ENCODE data around the gene RAB4A.
A peak's percentile ranks its signal among the peaks of the same experiment; 100 is the strongest.

RAB4A gene

GRCh38 chr1:229243638-229244037, 27.3 kb upstream of the RAB4A start:
- DNase-seq (ENCODE audit: low read depth in 2 of 3, low spot score in 1 of 3) = no peak

DNA sequence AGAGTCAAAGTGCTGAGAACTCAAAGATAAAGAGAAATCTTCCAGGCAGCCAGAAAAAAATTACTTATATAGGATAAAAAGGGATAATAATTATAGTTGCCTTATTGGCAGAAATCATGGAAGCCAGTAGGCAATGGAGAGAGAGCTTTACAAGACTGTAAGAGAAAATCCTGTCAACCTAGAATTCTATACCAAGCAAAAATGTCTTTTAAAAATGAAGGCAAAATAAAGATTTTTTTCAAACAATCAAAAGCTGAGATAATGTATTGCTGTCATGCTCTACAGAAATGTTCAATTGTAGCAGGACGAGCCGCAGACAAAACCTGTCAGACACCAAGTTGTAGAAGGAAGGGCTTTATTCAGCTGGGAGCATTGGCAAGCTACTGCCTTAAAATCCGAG, 26.8 kb upstream of the RAB4A start:
- DNase-seq (ENCODE audit: low read depth in 2 of 3, low spot score in 1 of 3) = no peak

DNA sequence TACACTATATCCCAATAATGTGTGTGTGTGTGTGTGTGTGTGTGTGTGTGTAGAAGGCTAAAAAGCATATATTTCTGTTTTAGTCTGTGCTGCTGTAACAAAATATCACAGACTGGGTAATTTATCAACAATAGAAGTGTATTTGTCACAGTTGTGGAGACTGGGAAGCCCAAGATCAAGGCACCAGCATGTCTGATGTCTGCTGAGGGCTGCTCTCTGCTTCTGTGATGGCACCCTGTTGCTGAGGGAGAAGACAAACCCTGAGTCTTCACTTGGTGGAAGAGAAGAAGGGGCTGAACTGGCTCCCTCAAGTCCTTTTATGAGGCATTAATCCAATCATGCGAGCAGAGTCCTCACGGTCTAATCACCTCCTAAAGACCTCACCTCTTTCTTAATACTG, 23.0 kb upstream of the RAB4A start:
- no peak for DNase-seq (ENCODE audit: low read depth in 2 of 3, low spot score in 1 of 3)

DNA sequence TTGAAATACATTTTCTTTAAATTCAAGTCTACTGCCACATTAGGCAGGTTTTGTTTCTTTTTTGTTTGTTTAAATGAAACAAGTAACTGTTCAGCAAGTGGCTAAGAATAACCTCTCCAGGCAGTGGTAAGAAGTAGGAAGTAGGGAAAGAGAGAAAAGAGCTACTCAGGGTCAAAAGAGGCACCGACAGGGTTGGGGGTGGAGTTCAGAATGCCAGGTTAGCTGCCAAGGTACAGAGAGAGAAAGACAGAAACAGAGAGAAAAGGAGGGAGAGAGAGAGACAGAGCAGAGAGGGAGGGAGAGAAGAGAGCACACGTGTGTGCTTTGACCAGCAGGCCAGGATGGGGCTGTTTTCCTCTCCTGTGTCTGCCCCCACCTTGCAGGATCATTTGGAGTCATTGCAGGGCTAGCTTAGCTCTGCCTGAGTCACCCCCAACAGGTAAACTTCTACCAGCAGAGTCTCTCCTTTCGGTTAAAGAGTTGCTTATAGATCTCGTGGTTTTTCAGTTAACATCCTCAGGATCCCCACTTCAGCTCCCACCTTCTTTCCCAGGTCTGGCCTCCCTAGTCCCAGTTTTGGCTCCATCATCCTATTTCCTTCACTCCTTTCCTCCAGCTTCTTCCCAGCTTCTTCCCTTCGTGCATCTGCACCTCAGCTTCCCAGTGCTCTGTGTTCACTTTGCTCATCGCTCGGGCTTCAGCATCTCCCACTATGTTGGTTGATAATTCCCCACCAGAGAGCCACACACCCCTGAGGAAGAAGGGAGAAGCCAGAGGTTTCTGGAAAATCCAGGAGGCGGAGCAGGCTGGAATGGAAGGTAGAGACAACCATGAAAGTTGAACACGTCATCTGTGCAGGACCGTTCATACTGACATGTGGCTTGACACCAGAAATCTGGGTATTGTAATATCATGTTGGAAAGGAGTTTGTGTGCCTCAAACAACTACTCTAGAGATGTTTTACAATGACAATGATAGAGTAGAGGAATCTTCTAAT, 21.8 kb upstream of the RAB4A start:
- no peak for DNase-seq (ENCODE audit: low read depth in 2 of 3, low spot score in 1 of 3)

DNA sequence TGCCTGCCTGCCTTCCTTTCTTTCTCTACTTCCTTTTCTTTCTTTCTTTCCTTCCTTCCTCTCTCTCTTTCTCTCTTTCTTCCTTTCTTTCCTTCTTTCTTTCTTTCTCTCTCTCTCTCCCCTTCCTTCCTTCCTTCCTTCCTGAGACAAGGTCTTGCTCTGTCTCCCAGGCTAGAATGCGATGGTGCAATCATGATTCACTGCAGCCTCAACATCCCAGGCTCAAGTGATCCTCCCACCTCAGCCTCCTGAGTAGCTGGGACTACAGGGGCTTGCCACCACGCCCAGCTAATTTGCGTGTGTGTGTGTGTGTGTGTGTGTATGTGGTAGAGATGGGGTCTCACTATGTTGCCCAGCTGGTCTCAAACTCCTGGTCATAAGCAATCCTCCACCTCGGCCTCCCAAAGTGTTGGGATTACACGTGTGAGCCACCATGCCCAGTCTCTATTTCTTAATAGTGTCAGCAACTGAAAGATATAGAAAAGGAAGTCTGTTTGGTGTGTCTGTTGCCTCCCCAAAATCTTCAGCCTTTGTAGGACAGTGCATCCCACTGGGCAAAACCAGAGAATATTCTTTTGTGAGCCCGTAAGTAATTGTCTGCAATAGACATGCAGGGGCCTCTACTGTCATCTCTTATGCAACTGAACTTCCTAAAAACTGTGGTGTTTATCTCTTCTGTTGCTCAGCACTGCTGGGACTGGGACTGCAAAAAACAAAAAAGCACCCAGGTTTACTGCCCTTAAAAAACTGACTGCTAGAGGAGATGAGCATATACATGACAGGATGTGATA, 20.9 kb upstream of the RAB4A start:
- DNase-seq (ENCODE audit: low read depth in 2 of 3, low spot score in 1 of 3) = no peak

- no peak for DNase-seq (ENCODE audit: low read depth in 2 of 3, low spot score in 1 of 3)
Measured at GRCh38 chr1:229251185-229251584, 19.7 kb upstream of the RAB4A start.

GRCh38 chr1:229252228-229252984, 18.5 kb upstream of the RAB4A start:
- DNase-seq (ENCODE audit: low read depth in 2 of 3, low spot score in 1 of 3) = no peak

GRCh38 chr1:229253151-229253974, 17.5 kb upstream of the RAB4A start:
- DNase-seq (ENCODE audit: low read depth in 2 of 3, low spot score in 1 of 3) = no peak

GRCh38 chr1:229254910-229255541, 15.9 kb upstream of the RAB4A start:
- no peak for DNase-seq (ENCODE audit: low read depth in 2 of 3, low spot score in 1 of 3)

- DNase-seq (ENCODE audit: low read depth in 2 of 3, low spot score in 1 of 3) = peak in 2 of 3 donors; percentile 41 to 58
Measured at GRCh38 chr1:229258031-229258756, 12.7 kb upstream of the RAB4A start.

DNA sequence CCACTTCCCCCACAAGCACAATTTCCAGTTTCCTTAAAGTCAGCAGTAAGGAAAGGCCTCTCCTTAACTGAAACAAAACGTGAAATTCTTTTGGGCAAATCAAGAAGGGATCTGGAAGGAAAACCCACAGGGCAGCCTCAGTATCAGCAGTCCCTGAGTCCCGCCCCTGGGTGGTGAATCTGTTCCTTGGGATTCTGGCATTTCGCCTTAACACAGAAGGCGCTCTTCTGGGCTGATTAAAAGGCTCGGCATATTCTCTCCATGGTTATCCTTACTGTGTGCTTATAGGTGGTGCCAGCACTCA, 12.2 kb upstream of the RAB4A start:
- DNase-seq (ENCODE audit: low read depth in 2 of 3, low spot score in 1 of 3) = no peak

DNA sequence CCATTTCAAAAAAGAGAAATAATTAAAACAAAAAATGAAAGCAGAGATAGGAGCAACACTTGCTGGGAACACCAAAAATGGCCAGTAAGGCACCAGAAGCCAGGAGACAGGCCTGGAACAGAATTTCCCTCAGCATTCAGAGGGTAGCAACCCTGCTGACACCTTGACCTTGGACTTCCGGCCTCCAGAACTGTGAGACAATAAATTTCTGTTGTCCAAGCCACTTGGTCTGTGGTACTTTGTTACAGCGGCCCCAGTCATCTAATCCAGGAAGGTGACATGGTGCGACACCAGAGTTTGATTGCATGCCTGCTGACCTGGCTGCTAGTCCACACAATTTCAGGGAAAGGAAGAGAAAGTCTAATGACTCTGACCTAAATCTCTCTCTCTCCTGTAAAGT, 10.6 kb upstream of the RAB4A start:
- no peak for DNase-seq (ENCODE audit: low read depth in 2 of 3, low spot score in 1 of 3)

DNA sequence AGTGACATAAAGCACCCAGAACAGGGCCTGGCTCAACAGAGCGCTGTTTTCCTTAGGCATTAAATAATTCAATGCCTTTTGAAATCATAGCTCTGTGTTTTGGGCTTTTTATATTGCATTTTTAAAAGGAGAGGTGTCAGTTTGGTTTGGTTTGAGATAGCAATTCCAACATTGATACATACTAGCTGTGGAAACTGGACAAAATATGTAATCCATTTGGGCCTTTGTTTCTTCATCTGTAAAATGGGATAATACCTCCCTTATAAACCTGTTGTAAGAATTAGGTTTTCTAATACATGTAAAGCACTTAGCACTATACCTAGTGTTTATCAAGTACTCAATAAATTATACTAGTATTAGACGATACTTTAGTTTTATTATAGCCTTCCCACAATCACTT, 8.7 kb upstream of the RAB4A start:
- no peak for DNase-seq (ENCODE audit: low read depth in 2 of 3, low spot score in 1 of 3)

DNA sequence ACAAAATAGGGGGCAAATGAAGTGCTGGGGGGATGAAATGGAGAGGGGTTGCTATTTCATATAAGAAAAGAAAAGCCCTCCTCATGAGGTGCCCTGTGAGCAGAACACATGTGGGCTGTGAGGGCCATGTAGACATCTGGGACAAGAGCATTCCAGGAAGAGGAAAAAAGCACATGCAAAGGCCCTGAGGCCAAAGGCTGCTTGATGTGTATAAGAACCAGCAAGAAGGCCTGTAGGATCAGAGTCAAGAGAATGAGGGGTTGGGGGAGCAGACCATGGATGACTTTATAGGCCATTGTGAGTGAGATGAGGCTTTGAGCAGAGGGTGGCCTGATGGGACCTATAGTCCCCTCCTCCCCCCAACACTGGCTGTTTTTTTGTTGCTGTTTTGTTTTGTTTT, 7.7 kb upstream of the RAB4A start:
- no peak for DNase-seq (ENCODE audit: low read depth in 2 of 3, low spot score in 1 of 3)

DNA sequence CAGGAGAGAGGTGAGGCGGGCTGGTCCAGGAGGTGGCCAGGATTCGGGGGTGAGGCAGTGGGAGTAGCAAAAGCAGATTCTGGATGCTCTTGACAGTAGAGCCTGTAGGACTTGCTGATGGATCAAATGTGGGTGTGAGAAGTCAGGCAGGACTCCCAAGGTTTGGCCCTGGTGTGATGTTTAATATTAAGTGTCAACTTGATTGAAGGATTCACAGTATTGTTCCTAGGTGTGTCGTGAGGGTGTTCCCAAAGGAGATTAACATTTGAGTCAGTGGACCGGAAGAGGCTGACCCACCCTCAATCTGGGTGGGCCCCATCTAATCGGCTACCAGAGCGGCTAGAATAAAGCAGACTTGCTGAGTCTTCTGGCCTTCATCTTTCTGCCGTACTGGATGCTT, 6.8 kb upstream of the RAB4A start:
- DNase-seq (ENCODE audit: low read depth in 2 of 3, low spot score in 1 of 3) = no peak

DNA sequence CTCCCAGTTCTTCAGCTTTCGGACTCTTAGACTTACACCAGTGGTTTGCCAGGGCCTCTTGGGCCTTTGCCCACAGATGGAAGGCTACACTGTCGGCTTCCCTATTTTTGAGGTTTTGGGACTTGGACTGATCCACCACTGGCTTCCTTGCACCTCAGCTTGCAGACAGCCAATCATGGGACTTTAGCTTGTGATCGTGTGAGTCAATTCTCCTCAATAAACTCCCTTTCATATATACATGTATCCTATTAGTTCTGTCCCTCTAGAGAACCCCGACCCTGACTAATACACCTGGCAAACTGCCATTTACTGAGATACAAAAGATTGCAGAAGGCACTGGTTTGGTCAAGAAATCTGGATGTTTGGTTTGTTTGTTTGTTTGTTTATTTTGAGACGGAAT, 6.4 kb upstream of the RAB4A start:
- no peak for DNase-seq (ENCODE audit: low read depth in 2 of 3, low spot score in 1 of 3)

- DNase-seq (ENCODE audit: low read depth in 2 of 3, low spot score in 1 of 3) = no peak
Measured at GRCh38 chr1:229266274-229266673, 4.6 kb upstream of the RAB4A start.

DNA sequence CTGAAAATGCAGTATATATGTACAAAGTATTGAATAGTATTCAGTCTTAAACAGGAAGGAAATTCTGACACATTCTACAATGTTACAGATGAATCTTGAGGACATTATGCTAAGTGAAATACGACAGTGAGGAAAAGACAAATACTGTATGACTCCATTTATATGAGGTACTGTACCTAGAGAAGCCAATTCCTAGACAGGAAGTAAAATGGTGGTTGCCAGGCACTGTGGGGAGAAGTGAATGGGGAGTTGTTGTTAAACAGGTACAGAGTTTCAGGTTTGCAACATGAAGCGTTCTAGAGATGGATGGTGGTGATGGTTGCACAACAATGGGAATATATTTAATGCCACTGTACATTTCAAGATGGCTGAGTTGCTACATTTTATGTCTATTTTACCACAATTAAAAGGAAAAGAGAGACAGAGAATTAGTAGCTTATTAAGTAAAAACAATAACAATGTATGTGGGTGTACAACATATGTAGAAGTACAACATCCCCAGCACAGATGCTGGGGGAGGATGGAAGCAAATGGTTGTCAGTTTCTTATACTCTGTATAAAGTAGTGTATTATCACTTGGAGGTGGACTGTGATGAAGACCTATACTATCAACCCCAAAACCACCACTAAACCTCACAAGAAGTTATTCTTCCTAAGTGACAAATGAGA, 3.9 kb upstream of the RAB4A start:
- no peak for DNase-seq (ENCODE audit: low read depth in 2 of 3, low spot score in 1 of 3)

GRCh38 chr1:229268505-229268904, 2.4 kb upstream of the RAB4A start:
- no peak for DNase-seq (ENCODE audit: low read depth in 2 of 3, low spot score in 1 of 3)
